DND-41 (cell line): Measurements from ENCODE around the gene LYRM4.

Source experiments
- ATAC-seq: fragments of 200-7000 bp; cut with Tn5 transposase; 3 replicates; pipeline ENCODE4 v1.9.1; 2021; ENCODE audit warnings: low read depth; ENCODE audit not compliant: insufficient read depth
- DNase-seq: peaks from one replicate; pipeline ENCODE4 v3.0.0-alpha.2; 2020
- H2AFZ ChIP-seq: 2 replicates; pipeline ENCODE4 v1.6.0; 2012; ENCODE audit warnings: low read depth, low read length
- H3K27ac ChIP-seq: 2 replicates; pipeline ENCODE4 v1.5.1; 2012; ENCODE audit warnings: low read length, inconsistent platforms
- H3K27me3 ChIP-seq: fragments of 200-600 bp; sonication (generic); 2 replicates; pipeline ENCODE4 v1.6.0; 2012; ENCODE audit warnings: low read length, mild to moderate bottlenecking, inconsistent platforms; ENCODE audit not compliant: insufficient read depth, poor library complexity
- H3K36me3 ChIP-seq: 2 replicates; pipeline ENCODE4 v1.5.1; 2012; ENCODE audit warnings: low read length, inconsistent platforms; ENCODE audit not compliant: insufficient read depth
- H3K4me1 ChIP-seq: 2 replicates; pipeline ENCODE4 v1.5.1; 2012; ENCODE audit warnings: mild to moderate bottlenecking, low read length; ENCODE audit not compliant: insufficient read depth
- H3K4me2 ChIP-seq: 2 replicates; pipeline ENCODE4 v1.6.0; 2012; ENCODE audit warnings: mild to moderate bottlenecking, moderate library complexity, low read length, inconsistent platforms; ENCODE audit not compliant: insufficient read depth
- H3K4me3 ChIP-seq, 2 experiments: fragments of 200-600 bp in 1 of 2; shearing (Covaris generic) in 1 of 2; 2 replicates each; pipeline ENCODE4 v1.5.1; 2012 to 2016; ENCODE audit warnings: inconsistent platforms in 2 of 2, low read length in 2 of 2, mild to moderate bottlenecking in 2 of 2, low read depth in 1 of 2, moderate library complexity in 1 of 2
- H3K79me2 ChIP-seq: 2 replicates; pipeline ENCODE4 v1.6.0; 2012; ENCODE audit warnings: low read length, inconsistent platforms; ENCODE audit not compliant: insufficient read depth
- H3K9ac ChIP-seq: 2 replicates; pipeline ENCODE4 v1.6.0; 2012; ENCODE audit warnings: low read depth, mild to moderate bottlenecking, inconsistent platforms, low read length, moderate library complexity
- H3K9me3 ChIP-seq: 2 replicates; pipeline ENCODE4 v1.5.1; 2012; ENCODE audit warnings: low read length, moderate library complexity, mild to moderate bottlenecking, inconsistent platforms; ENCODE audit not compliant: insufficient read depth, severe bottlenecking
- H4K20me1 ChIP-seq: 2 replicates; pipeline ENCODE4 v1.6.0; 2012; ENCODE audit warnings: low read length; ENCODE audit not compliant: insufficient read depth
- CTCF ChIP-seq: IDR thresholded peaks from 2 replicates; pipeline ENCODE4 v1.5.1; 2012; ENCODE audit warnings: borderline replicate concordance, low read length, moderate library complexity, mild to moderate bottlenecking; ENCODE audit not compliant: poor library complexity, severe bottlenecking; ENCODE audit errors: extremely low read depth
- EZH2 ChIP-seq: IDR thresholded peaks from 3 replicates; pipeline ENCODE4 v1.6.1; 2012; ENCODE audit warnings: borderline replicate concordance, low read depth, mild to moderate bottlenecking, moderate library complexity, low read length, inconsistent platforms; ENCODE audit not compliant: severe bottlenecking

The LYRM4 gene

GRCh38 chr6:5280920-5281319 is 20.2 kb upstream of the LYRM4 start:
- H3K4me2 ChIP-seq, result no peak overlapping the region

GRCh38 chr6:5279891-5280338 is 19.2 kb upstream of the LYRM4 start:
- H3K27ac ChIP-seq, result no peak overlapping the region
- peaks cover 23% of the 10 kb centered on the region for H3K79me2 ChIP-seq
- H3K9me3 ChIP-seq, result no peaks in the 10 kb centered on the region
- H2AFZ ChIP-seq, result no peak overlapping the region
- H3K4me1 ChIP-seq, result no peaks in the 10 kb centered on the region
- ATAC-seq, result no peak
- H4K20me1 ChIP-seq, result peaks cover 28% of the 10 kb centered on the region
- no peaks in the 10 kb centered on the region; the same call in 1 of the 2 replicates for H3K36me3 ChIP-seq
- no peak overlapping the region for H3K4me2 ChIP-seq
- no peak overlapping the region for H3K4me3 ChIP-seq
- no peak overlapping the region for H3K9ac ChIP-seq
- no peak for TF ChIP-seq CTCF
- no peak for TF ChIP-seq EZH2
- H3K27me3 ChIP-seq, result no peaks in the 10 kb centered on the region
- no peak for DNase-seq

More at GRCh38 chr6:5280920-5281319, 20.2 kb upstream of the LYRM4 start:
- Histone ChIP-seq H3K27me3 (no peaks in the 10 kb centered on the region), H3K36me3 (no peaks in the 10 kb centered on the region; the same call in 1 of the 2 replicates), H4K20me1 (peaks cover 31% of the 10 kb centered on the region), H2AFZ (no peak overlapping the region), H3K9ac (no peak overlapping the region), H3K4me1 (no peaks in the 10 kb centered on the region), H3K4me3 (no peak overlapping the region), H3K79me2 (peaks cover 30% of the 10 kb centered on the region), H3K27ac (no peak overlapping the region), H3K9me3 (no peaks in the 10 kb centered on the region)
- TF ChIP-seq EZH2 (no peak), CTCF (no peak)
- ATAC-seq (no peak), DNase-seq (no peak)

DNA sequence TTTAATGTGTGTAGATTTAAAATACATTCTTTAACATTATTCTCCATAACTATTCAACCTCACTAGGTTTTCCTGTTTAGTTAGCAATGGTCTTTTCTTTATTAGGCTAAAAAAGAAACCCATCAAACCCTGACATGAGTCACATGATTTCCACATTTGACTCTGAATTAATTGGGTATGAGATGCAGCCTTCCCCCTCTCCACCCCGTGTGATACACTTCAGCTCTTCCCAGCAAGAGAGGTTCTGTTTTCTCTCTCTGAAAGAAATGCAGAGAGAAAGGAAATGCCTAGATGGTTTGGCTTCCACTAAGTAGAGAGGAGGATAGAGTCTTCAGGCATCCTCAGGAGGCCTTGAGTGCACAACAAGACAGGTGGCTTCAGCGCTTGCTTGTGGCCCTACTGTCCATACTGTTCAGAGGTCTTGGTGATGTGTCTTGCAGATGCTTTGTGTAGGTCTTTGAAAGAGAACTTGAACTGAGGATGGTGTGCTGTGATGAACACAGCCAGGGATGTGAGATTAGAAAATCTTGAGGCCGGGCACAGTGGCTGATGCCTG is 17.9 kb upstream of the LYRM4 start:
- Histone ChIP-seq H3K9me3 (no peaks in the 10 kb centered on the region), H4K20me1 (peaks cover 27% of the 10 kb centered on the region; the same call in 1 of the 2 replicates), H3K4me1 (peaks cover 9% of the 10 kb centered on the region), H3K4me3 (no peak overlapping the region), H3K9ac (no peak overlapping the region), H3K36me3 (no peaks in the 10 kb centered on the region; the same call in 1 of the 2 replicates), H3K4me2 (no peak overlapping the region), H3K79me2 (peaks cover 31% of the 10 kb centered on the region), H2AFZ (no peak overlapping the region), H3K27ac (no peak overlapping the region), H3K27me3 (no peaks in the 10 kb centered on the region)
- ATAC-seq, result no peak
- DNase-seq, result no peak
- TF ChIP-seq EZH2, result no peak
- TF ChIP-seq CTCF, result no peak
